NOMO-1 treated with DMSO at 0.1 percent for 48 hours (cell line): ENCODE measurements around the gene PTPRN2.

Experiments
- DNase-seq: peaks from one replicate; lab custom pipeline; 2025; ENCODE audit not compliant: unreplicated experiment; lab: John Stamatoyannopoulos, UW

The PTPRN2 gene

DNA sequence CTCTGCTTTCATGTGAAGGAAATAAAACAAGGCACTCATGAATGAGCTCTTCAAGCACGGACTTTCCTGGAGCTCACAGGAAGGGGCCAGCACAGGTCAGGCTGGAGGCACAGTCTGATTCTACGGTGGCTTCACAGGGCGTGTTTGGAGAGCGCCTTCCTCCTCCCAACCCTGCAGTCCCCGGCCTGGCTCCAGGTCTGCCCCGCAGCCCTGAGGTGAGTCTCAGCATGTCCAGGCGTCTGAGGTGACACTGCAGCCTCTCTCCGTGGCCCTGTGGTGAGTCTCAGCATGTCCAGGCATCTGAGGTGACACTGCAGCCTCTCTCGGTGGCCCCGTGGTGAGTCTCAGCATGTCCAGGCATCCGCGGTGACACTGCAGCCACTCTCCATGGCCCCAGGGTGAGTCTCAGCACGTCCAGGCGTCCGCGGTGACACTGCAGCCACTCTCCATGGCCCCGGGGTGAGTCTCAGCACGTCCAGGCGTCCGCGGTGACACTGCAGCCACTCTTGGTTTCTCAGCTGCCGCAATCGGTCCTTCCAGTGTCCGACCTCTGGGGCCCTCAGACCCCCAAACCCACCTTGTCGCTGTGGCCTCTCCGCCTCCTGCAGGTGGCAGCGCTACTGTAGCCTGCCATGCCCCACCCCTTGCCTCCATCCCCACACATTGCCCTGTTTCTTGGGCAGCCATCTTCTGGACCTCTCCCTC is 869.2 kb downstream of the PTPRN2 start:
- no peak for DNase-seq

- DNase-seq = no peak
Measured at GRCh38 chr7:157717211-157718174, 870.1 kb downstream of the PTPRN2 start.

DNA sequence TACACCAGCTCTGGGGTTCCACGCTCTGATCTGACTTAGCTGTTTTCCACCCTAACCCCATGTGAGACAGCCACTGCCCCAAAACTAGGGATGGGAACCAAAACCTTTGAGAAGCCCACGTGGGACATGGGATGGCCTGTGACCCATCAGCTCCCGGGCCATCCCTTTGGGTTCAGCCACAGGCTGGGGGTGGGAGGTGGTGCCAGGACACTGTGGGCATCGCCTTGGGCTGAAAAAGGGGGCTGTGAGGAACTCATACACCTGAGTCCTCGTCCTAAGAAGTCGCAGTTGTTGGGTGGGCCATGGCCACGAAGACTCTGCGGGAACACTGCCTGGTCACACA is 871.7 kb downstream of the PTPRN2 start:
- DNase-seq = no peak

DNA sequence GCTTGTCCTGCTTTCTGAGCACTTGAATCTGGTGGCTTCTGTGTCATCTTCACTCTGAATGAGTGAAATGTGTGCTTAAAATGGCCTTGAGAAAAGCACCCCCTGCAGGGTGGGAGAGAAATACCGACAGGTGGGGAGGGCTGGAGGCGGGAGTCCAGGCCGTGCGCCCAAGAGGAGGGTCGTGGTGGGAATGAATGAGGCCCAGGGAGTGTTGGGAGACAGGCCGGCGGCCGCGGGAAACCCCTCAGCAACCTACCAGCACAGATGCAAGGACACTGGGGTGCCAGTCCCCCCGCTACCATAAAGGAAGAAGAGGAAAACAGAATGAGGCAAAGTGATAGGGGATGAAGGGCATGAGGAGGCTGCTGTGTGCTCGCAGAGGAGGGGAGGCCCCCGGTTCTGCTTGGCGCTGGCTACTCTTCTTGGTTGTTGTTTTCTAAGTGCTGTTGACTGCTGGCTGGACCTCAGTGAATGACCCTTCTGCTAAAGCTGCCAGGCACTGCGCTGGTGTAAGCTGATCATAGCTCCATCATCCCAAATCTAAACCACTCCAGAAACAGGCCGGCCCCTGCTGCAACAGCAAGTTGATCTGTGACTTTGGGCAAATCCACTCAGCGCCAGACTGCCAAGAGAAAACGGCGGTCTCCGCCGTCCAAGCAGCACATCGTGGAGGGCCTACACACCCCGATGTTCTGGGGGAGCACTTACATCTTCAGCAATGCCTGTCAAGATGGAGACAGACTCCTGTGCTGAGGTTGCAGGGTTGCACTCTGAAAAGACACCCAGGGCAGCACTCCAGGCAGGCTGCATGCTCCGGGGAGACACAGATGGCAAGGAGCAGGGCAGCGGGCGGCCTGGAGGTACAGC is 872.3 kb downstream of the PTPRN2 start:
- peak; percentile 3 for DNase-seq

DNA sequence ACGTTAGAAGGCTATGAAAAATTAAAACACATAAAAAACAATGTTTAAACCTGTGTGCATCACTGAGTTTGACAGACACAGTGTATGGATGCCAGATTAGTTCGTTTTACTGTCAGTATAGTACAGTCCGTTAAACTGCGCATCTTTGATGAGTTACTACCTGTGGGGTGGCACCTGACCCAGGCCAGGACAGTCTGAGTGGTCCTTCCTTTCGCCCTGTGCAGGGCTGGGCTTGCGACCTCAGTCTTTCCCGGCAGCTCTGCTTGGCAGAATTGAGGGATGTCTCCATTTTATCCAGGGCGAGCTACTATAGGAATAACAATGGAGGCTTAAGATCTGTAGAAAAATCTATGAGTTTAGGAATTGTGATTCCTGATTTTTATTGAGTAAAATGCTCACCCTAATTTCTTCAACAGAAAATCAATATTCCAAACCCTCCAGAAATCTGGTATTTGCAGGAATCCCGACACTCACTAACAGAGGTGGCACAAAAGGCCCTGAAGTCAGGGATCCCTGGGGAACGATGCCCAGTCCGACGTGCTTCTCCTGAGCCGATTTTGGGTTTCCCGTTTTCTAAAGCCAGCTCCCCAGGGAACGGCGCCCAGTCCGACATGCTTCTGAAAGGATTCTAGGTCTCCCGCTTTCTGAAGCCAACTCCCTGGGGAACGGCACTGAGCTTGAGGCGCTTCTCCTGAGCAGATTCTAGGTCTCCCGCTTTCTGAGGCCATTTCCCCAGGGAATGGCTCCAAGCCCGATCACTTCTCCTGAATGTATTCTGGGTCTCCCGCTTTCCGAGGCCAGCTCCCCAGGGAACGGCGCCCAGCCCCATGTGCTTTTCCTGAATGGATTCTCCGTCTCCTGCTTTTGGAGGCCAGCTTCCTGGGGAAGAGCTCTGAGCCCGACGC is 873.2 kb downstream of the PTPRN2 start:
- DNase-seq = no peak

DNA sequence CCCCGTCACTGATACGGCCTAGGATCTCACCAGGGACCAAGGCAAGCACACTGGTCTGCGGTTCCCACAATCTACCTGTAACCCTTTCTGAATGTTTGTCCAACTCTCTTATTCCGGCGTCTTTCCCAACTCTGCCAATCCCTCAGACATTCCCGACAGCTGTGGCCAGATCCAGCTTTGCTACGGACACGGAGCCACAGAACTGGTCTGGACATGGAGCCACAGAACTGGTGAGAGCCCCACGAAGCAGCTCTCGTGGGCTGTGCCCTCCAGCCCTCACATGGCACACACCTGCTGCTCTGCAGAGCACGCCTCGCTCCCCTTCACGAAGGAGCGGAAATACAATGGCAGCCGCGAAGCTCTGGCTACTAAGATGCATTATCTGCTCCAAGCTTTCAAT is 874.0 kb downstream of the PTPRN2 start:
- no peak for DNase-seq

DNA sequence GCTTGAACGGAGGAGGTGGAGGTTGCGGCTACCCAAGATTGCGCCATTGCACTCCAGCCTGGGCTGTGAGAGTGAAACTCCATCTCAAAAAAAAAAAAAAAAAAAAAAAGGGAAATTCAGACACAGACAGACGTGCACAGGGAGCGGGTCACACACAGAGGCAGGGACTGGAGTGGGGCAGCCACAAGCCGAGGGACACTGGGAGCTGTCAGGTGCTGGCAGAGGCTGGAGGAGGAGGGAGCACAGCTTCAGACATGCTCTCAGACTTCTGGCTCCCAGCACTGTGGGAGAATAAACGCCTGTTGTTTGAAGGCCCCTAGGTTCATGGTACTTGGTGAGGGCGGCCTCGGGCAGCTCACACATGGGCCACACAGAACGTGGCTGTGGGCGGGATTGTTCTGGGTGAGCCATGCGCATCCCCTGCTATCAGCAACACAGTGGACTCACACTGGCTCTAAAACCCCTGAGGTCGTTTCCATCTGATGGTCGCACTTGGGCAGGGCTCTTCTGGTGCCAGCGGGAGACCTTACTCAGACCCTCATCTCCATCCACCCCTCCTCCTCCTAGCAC is 874.9 kb downstream of the PTPRN2 start:
- peak; percentile 13 for DNase-seq

- DNase-seq = no peak
Measured at GRCh38 chr7:157711353-157711888, 876.2 kb downstream of the PTPRN2 start.

DNA sequence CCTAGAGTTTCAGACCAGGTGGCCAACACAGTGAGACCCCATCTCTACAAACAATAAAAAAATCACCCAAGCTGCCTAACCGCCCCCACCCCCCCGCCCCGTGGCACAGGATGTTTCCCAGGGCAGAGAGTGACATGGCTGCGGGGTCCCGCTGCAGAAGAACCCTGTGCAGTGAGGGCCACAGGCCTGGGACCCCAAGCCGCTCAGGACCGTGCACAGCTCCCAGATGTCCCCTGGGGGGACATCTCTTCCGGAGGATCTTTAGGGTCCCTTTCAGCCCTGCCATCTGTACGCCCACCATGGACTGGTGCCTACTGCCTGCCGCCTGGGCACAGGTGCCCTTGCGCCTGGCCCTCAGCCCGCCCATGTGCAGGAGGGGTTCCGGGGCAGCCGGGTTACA is 877.2 kb downstream of the PTPRN2 start:
- DNase-seq = no peak

GRCh38 chr7:157709531-157710251 is 877.9 kb downstream of the PTPRN2 start:
- no peak for DNase-seq

GRCh38 chr7:157708919-157709295 is 878.7 kb downstream of the PTPRN2 start:
- no peak for DNase-seq

DNA sequence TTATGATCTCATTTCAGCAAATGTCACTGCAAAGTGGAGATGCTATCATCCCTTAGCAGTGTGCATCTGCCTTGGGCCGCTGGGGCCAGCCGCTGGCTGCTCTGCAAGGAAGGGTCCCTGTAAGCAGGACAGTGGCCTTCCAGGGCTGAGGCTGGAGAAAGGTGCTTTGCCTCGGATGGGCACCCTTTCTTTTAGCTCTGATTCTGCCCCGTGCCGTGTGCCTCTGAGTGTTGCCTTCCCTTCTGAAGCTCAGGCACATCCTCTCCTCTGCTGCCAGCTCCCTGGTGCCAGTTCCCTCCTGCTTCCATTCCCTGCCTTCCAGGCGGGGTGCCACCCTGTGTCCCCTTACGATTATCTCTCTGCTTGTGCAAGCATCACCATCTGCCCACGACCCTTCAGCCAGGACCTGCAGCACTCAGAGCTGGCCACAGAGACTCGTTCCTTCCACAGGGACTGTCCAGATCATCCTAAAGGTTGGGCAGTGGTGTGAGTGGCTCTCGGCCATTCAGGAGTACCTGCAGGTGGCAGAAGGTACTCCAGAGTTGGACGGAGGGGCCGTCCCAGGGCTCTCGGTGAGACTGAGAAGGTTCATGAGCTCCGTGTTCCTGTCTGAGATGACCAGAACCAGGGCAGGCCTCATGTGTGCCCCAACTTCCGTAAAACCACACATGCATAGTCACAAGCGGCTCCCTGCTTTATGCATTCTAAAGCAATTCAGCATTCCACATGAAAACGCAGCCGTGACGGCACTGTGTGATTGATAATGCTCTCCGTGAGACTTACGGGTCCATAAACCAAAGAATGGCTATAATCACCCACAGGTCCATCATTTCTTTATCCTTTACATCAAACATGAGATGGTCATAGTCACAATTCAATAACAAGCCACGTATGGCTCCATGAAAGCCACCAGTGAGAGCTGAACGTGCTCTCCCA is 879.4 kb downstream of the PTPRN2 start:
- no peak for DNase-seq

DNA sequence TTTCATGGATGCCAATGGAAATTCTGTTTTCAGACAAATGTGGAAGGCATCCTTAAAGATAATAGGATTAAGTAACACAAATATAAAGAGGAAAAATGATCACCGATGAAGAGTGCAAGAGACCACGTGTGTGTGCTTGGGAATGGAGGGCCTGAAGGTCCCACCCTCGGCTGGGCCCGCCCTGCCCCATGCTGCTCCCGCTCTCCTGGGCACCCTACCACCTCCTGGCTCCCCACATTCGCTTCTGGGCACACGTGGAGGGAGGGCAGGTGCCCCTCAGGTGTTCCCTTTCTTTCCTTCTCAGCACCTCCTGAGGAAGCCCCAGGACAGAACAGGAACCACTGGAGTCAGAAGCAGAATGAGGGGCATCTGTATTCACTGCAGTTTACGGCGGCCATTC is 883.3 kb downstream of the PTPRN2 start:
- DNase-seq = no peak

DNA sequence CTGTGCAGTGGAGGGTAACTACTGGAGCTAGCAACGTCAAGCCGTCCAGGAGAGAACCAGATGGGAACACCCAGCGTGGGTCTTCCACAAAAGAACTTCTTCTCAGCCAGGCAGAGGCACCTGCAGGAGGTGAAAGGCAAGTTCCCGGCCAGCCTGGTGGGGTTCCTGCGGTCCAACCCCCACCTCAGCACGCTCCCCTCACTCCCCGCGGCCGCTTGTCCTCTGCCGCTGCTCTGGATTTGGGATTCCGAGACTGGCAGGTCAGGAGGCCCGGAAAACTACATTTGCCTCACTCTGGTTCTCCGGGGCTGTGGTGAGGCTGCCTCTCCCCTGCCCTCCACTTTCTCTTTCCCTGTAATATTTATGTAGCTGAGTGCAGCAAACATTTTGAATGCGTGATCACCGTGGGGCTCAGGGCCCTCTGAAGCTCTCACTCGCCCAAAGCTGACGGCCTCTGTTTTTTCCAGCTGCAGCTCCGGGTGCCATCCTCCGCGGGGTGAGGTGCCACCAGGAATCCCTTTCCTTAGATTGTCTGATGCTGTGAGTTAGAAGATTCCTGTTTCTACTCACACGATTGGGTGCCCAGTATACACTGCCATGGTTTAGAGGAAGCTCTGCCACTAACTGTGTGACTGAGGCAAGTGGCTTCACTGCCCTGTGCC is 884.0 kb downstream of the PTPRN2 start:
- DNase-seq = no peak

DNA sequence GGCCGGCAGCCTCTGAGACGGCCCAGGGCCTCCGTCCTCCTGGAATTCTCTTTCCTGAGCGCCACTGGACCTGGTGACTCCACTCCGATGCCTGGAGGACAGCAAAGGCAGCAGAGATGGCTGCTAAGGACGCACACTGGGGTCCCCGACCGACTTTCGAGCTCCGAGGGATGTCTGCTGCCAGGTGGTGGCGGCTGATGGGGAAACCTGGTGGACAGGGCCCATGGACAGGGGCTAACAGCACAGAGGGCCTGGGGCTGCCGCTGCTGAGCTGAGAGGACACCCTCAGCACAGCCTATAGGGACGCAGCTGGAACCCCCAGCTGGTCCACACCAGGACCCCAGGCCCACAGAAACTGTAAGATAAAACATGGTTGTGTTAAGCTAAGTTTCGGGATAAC is 884.5 kb downstream of the PTPRN2 start:
- no peak for DNase-seq

DNA sequence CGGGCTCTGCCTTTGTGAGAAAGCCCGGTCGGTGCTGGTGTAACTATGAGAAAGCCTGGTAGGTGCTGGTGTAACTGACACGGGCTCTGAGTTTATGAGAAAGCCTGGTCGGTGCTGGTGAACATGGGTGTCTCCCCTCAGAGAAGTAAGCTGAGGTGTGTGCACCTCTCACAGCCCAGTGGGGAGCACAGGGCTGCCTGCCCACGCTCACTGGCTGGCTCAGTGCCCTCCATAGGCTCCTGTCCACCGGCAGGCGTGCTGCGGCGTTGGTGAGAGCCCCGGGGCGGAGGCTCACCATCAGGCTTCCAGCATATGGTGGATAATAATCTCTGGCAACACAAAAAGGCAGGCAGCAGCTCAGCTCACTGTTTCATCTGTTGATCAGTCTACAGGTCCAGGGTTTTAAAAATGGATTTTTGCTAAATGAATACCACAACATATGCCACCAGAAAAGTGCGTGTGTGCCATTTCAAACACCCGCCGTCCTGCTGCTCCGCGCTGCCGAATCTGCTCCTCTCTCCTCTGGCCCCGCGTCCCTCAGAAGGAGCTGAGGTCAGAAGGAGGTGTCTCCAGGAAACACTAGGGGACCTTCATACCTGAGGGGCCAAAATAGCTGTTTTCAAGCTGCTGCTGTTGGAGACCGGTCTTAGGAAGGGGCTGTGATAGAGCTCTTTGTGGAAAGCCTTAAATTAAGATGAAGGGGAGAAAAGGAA is 885.2 kb downstream of the PTPRN2 start:
- no peak for DNase-seq
